ENCODE data around the gene C12orf42.
"Not testable (repeated sequence)": the region's sequence is repeated elsewhere in the genome, so short reads cannot be mapped to it uniquely, and the experiment has no call there.

C12orf42 gene

GRCh38 chr12:103494734-103495468 is 867 bp downstream of the C12orf42 start:
- peak; percentile 10 for DNase-seq (ENCODE audit: low read depth, low spot score)

GRCh38 chr12:103494051-103494733 is 1.6 kb downstream of the C12orf42 start:
- no peak for DNase-seq (ENCODE audit: low read depth, low spot score)

- no peak for DNase-seq (ENCODE audit: low read depth, low spot score)
Measured at GRCh38 chr12:103493199-103493598, 2.6 kb downstream of the C12orf42 start.

- DNase-seq (ENCODE audit: low read depth, low spot score) = no peak
Measured at GRCh38 chr12:103482365-103482764, 13.4 kb downstream of the C12orf42 start.

GRCh38 chr12:103475073-103475472 is 20.7 kb downstream of the C12orf42 start:
- no peak for DNase-seq (ENCODE audit: low read depth, low spot score)

GRCh38 chr12:103470664-103471063 is 25.1 kb downstream of the C12orf42 start:
- no peak for DNase-seq (ENCODE audit: low read depth, low spot score)

GRCh38 chr12:103469719-103470118 is 26.0 kb downstream of the C12orf42 start:
- no peak for DNase-seq (ENCODE audit: low read depth, low spot score)

GRCh38 chr12:103468837-103469236 is 26.9 kb downstream of the C12orf42 start:
- peak; percentile 15 for DNase-seq (ENCODE audit: low read depth, low spot score)

- no peak for DNase-seq (ENCODE audit: low read depth, low spot score)
Measured at GRCh38 chr12:103462675-103463074, 33.1 kb downstream of the C12orf42 start.

GRCh38 chr12:103457471-103457870 is 38.3 kb downstream of the C12orf42 start:
- DNase-seq (ENCODE audit: low read depth, low spot score) = no peak

- peak; percentile 64 for DNase-seq (ENCODE audit: low read depth, low spot score)
Measured at GRCh38 chr12:103456006-103456405, 39.8 kb downstream of the C12orf42 start.

GRCh38 chr12:103455020-103455763 is 40.6 kb downstream of the C12orf42 start:
- DNase-seq (ENCODE audit: low read depth, low spot score) = no peak

- no peak for DNase-seq (ENCODE audit: low read depth, low spot score)
Measured at GRCh38 chr12:103444983-103445382, 50.8 kb downstream of the C12orf42 start.

GRCh38 chr12:103442822-103443221 is 52.9 kb downstream of the C12orf42 start:
- DNase-seq (ENCODE audit: low read depth, low spot score) = no peak

- DNase-seq (ENCODE audit: low read depth, low spot score) = no peak
Measured at GRCh38 chr12:103442182-103442555, 53.6 kb downstream of the C12orf42 start.

GRCh38 chr12:103441437-103442181 is 54.2 kb downstream of the C12orf42 start:
- DNase-seq (ENCODE audit: low read depth, low spot score) = no peak

- peak; percentile 64 for DNase-seq (ENCODE audit: low read depth, low spot score)
Measured at GRCh38 chr12:103434165-103435105, 61.3 kb downstream of the C12orf42 start.

GRCh38 chr12:103431950-103432349 is 63.8 kb downstream of the C12orf42 start:
- no peak for DNase-seq (ENCODE audit: low read depth, low spot score)

- no peak for DNase-seq (ENCODE audit: low read depth, low spot score)
Measured at GRCh38 chr12:103431387-103431786, 64.4 kb downstream of the C12orf42 start.

GRCh38 chr12:103425674-103426073 is 70.1 kb downstream of the C12orf42 start:
- not testable (repeated sequence) for DNase-seq (ENCODE audit: low read depth, low spot score)

Data from ELF-1 (cell line).